Measurements from ENCODE around the gene ELOVL5. TPM values are rescaled to one million over a fixed set of nuclear protein-coding genes. Genes with fewer than 3 reads are reported as not detected.
"Not testable (repeated sequence)": the region's sequence is repeated elsewhere in the genome, so short reads cannot be mapped to it uniquely, and the experiment has no call there.

The ELOVL5 gene
- total RNA-seq, 3 donors from 2014 or later (not counting 1 experiment from before 2014, with no cell fraction given): 72.1 to 99.5 (median 73.7) TPM

DNA sequence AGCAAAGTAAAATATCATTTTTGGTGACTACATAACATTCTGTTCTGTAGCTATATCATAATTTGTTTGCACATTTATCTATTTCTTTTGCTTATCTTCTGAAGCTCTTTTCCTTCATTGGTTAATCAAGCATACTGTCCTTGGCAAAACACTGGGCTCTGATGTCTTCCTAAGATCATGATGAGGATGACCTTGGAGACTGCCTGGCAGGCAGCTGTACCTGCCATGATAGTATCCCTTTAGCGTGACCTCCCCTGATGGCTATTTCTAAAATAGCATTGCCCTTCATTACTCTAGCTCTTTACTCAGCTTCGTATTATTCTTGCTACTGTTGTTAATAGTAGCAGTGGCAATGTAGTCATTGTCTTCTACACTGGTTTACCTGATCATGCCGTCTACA lies 46.0 kb upstream of the ELOVL5 start:
- H3K4me3 ChIP-seq (ENCODE audit: low read length): no peak overlapping the region
- H3K36me3 ChIP-seq (ENCODE audit: control insufficient read depth, insufficient read depth, low read length): no peaks in the 10 kb centered on the region
- WGBS (ENCODE audit: insufficient coverage): 100% methylated on average over 2 of the region's 3 CpGs
- Mint-ChIP-seq H3K9me3 (no peaks in the 10 kb centered on the region), H3K4me1 (no peaks in the 10 kb centered on the region), H3K4me3 (no peak overlapping the region), H3K27me3 (ENCODE audit: low read depth in 2 of 2) (no peaks in the 10 kb centered on the region), H3K27ac (no peak overlapping the region), H3K36me3 (no peaks in the 10 kb centered on the region)
- ATAC-seq (no peak), DNase-seq (peak in 1 of 2 donors; percentile 7)
- TF ChIP-seq, protein P1, sequence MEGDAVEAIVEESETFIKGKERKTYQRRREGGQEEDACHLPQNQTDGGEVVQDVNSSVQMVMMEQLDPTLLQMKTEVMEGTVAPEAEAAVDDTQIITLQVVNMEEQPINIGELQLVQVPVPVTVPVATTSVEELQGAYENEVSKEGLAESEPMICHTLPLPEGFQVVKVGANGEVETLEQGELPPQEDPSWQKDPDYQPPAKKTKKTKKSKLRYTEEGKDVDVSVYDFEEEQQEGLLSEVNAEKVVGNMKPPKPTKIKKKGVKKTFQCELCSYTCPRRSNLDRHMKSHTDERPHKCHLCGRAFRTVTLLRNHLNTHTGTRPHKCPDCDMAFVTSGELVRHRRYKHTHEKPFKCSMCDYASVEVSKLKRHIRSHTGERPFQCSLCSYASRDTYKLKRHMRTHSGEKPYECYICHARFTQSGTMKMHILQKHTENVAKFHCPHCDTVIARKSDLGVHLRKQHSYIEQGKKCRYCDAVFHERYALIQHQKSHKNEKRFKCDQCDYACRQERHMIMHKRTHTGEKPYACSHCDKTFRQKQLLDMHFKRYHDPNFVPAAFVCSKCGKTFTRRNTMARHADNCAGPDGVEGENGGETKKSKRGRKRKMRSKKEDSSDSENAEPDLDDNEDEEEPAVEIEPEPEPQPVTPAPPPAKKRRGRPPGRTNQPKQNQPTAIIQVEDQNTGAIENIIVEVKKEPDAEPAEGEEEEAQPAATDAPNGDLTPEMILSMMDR (IDR thresholded peaks at IDR 0.05): no peak
- no peaks in the 10 kb centered on the region for H3K27me3 ChIP-seq (ENCODE audit: control insufficient read depth, insufficient read depth, low read length)
- H3K27ac ChIP-seq (ENCODE audit: low read length): no peak overlapping the region
- no peaks in the 10 kb centered on the region for H3K9me3 ChIP-seq (ENCODE audit: control insufficient read depth, insufficient read depth, low read length)
- intact Hi-C loops (cut with micrococcal nuclease): no loop called here
- H3K4me1 ChIP-seq (ENCODE audit: control insufficient read depth, insufficient read depth, low read length): no peaks in the 10 kb centered on the region

DNA sequence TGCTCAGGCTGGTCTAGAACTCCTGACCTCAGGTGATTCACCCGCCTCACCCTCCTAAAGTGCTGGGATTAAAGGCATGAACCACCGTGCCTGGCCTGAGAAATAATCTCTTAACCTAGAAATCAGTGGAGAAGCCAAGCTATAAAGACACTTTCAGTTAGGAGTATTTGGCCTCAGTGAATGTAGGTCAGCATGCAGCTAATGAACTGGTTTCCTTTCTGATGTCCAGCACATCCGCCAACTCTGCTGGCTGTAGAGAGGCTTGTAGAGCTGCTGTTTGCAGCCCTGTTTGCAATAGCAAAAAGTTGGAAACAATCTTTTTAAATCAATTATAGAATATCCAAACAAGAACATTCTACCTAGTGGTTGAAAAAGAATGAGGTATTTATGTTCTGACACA lies 42.4 kb upstream of the ELOVL5 start:
- Histone ChIP-seq H3K4me3 (ENCODE audit: low read length) (no peak overlapping the region), H3K27ac (ENCODE audit: low read length) (no peak overlapping the region), H3K4me1 (ENCODE audit: control insufficient read depth, insufficient read depth, low read length) (no peaks in the 10 kb centered on the region), H3K36me3 (ENCODE audit: control insufficient read depth, insufficient read depth, low read length) (no peaks in the 10 kb centered on the region), H3K27me3 (ENCODE audit: control insufficient read depth, insufficient read depth, low read length) (no peaks in the 10 kb centered on the region), H3K9me3 (ENCODE audit: control insufficient read depth, insufficient read depth, low read length) (no peaks in the 10 kb centered on the region)
- DNase-seq (no peak), ATAC-seq (no peak)
- Mint-ChIP-seq H3K27ac (no peak overlapping the region), H3K4me3 (no peak overlapping the region), H3K36me3 (no peaks in the 10 kb centered on the region), H3K27me3 (ENCODE audit: low read depth in 2 of 2) (peaks cover 4 to 9% of the 10 kb centered on the region in 2 donors), H3K4me1 (no peaks in the 10 kb centered on the region), H3K9me3 (no peaks in the 10 kb centered on the region)
- WGBS (ENCODE audit: insufficient coverage): 87% methylated on average over 3 of the region's 3 CpGs
- intact Hi-C loops (cut with micrococcal nuclease): no loop called here
- TF ChIP-seq, protein P1 (IDR thresholded peaks at IDR 0.05): no peak

- TF ChIP-seq, protein P1 (IDR thresholded peaks at IDR 0.05): no peak
- peaks cover 7 to 9% of the 10 kb centered on the region in 2 donors for H3K27me3 Mint-ChIP-seq (ENCODE audit: low read depth in 2 of 2)
- Histone ChIP-seq H3K36me3 (ENCODE audit: control insufficient read depth, insufficient read depth, low read length) (no peaks in the 10 kb centered on the region), H3K27ac (ENCODE audit: low read length) (no peak overlapping the region), H3K4me1 (ENCODE audit: control insufficient read depth, insufficient read depth, low read length) (no peaks in the 10 kb centered on the region), H3K4me3 (ENCODE audit: low read length) (no peak overlapping the region), H3K9me3 (ENCODE audit: control insufficient read depth, insufficient read depth, low read length) (no peaks in the 10 kb centered on the region), H3K27me3 (ENCODE audit: control insufficient read depth, insufficient read depth, low read length) (no peaks in the 10 kb centered on the region)
- intact Hi-C loops (cut with micrococcal nuclease): no loop called here
- ATAC-seq (no peak), DNase-seq (no peak)
- no peaks in the 10 kb centered on the region for H3K4me1 Mint-ChIP-seq
- no peak overlapping the region for H3K4me3 Mint-ChIP-seq
- H3K27ac Mint-ChIP-seq: no peak overlapping the region
- H3K9me3 Mint-ChIP-seq: no peaks in the 10 kb centered on the region
- WGBS (ENCODE audit: insufficient coverage): 72% methylated on average over 3 of the region's 3 CpGs
- no peaks in the 10 kb centered on the region for H3K36me3 Mint-ChIP-seq
Measured at GRCh38 chr6:53390010-53390409, 41.3 kb upstream of the ELOVL5 start.

GRCh38 chr6:53388615-53389014 lies 39.9 kb upstream of the ELOVL5 start:
- H3K27ac Mint-ChIP-seq; H3K4me1 ChIP-seq (ENCODE audit: control insufficient read depth, insufficient read depth, low read length); H3K27me3 ChIP-seq (ENCODE audit: control insufficient read depth, insufficient read depth, low read length); H3K27ac ChIP-seq (ENCODE audit: low read length); ATAC-seq; H3K4me1 Mint-ChIP-seq; DNase-seq; intact Hi-C loops (cut with micrococcal nuclease); H3K36me3 ChIP-seq (ENCODE audit: control insufficient read depth, insufficient read depth, low read length); H3K36me3 Mint-ChIP-seq; H3K9me3 ChIP-seq (ENCODE audit: control insufficient read depth, insufficient read depth, low read length); H3K4me3 ChIP-seq (ENCODE audit: low read length); H3K4me3 Mint-ChIP-seq; H3K9me3 Mint-ChIP-seq: not testable (repeated sequence)
- H3K27me3 Mint-ChIP-seq (ENCODE audit: low read depth in 2 of 2): peaks cover 9 to 15% of the 10 kb centered on the region in 2 donors
- 83% methylated on average over 1 of the region's 3 CpGs for WGBS (ENCODE audit: insufficient coverage)
